Stomach (tissue), 4 donors: ENCODE data around the gene RNFT1.
"Not testable (repeated sequence)": the region's sequence is repeated elsewhere in the genome, so short reads cannot be mapped to it uniquely, and the experiment has no call there.

Experiments used
- CTCF ChIP-seq, 7 experiments: fragments of 450-650 bp in 4 of 7; fragments of 200-600 bp in 3 of 7; sonication (generic) in 3 of 7; IDR thresholded peaks; one replicate each; pipeline ENCODE4 v1.5.1; 2016 to 2019; ENCODE audit warnings: antibody characterized with exemption in 7 of 7, control low read depth in 2 of 7, mild to moderate bottlenecking in 1 of 7
- EP300 ChIP-seq: sonication (generic); formaldehyde crosslinking; IDR thresholded peaks from one replicate; pipeline ENCODE4 v1.6.1; 2017; ENCODE audit warnings: antibody characterized with exemption
- POLR2A ChIP-seq, 4 donors: fragments of 450-650 bp; IDR thresholded peaks; one replicate each; pipeline ENCODE4 v1.6.1; 2016; ENCODE audit warnings: antibody characterized with exemption in 4 of 4, control low read depth in 2 of 4, mild to moderate bottlenecking in 1 of 4, moderate library complexity in 1 of 4

DNA sequence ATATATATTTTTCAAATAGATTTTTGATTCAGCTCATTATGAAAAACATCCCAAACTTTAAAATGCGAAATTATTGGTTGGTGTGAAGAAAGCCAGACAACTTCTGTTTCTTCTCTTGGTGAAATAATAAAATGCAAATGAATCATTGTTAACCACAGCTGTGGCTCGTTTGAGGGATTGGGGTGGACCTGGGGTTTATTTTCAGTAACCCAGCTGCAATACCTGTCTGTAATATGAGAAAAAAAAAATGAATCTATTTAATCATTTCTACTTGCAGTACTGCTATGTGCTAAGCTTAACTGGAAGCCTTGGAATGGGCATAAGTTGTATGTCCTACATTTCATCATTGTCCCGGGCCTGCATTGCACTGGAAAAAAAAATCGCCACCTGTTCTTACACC is 17.2 kb downstream of the RNFT1 start:
- not testable (repeated sequence) for TF ChIP-seq EP300; CTCF (IDR thresholded peaks at IDR 0.05); POLR2A (IDR thresholded peaks at IDR 0.05)
